HepG2 (cell line): Measurements from ENCODE around the gene GLDN. TPM values are rescaled to one million over a fixed set of nuclear protein-coding genes. Genes with fewer than 3 reads are reported as not detected.

Experiments
- ARHGAP35 ChIP-seq: sonication (generic); formaldehyde crosslinking; IDR thresholded peaks from 2 replicates; pipeline ENCODE4 v1.9.0; 2022; ENCODE audit warnings: mild to moderate bottlenecking, inconsistent platforms, moderate library complexity, missing genetic modification reagents, borderline replicate concordance
- DPF2 ChIP-seq: sonication (generic); formaldehyde crosslinking; IDR thresholded peaks from 2 replicates; pipeline ENCODE4 v1.4.0; 2020; ENCODE audit warnings: mild to moderate bottlenecking, low read depth, missing genetic modification reagents, borderline replicate concordance
- GATAD2A ChIP-seq: IDR thresholded peaks from 2 replicates; pipeline ENCODE4 v1.6.1; 2016
- HOXA5 ChIP-seq: sonication (generic); formaldehyde crosslinking; IDR thresholded peaks from 2 replicates; pipeline ENCODE4 v1.4.0; 2020; ENCODE audit warnings: missing genetic modification reagents
- IRF2 ChIP-seq: IDR thresholded peaks from 2 replicates; pipeline ENCODE4 v1.6.1; 2018; ENCODE audit warnings: missing genetic modification reagents, missing compliant biosample characterization
- KDM3A ChIP-seq: IDR thresholded peaks from 2 replicates; pipeline ENCODE4 v1.6.1; 2018; ENCODE audit warnings: low read depth, missing compliant biosample characterization
- MED8 ChIP-seq: sonication (generic); formaldehyde crosslinking; IDR thresholded peaks from 2 replicates; pipeline ENCODE4 v1.8.1; 2023; ENCODE audit warnings: mild to moderate bottlenecking, missing genetic modification reagents; ENCODE audit not compliant: insufficient replicate concordance
- NONO ChIP-seq, 2 experiments: fragments of 450-650 bp in 1 of 2; sonication (generic) in 1 of 2; formaldehyde crosslinking in 1 of 2; IDR thresholded peaks in 1 of 2; conservative IDR thresholded peaks in 1 of 2; 2 replicates each; pipeline versions ENCODE4 v1.6.1 to v1.8.0; 2017 to 2022; ENCODE audit warnings: mild to moderate bottlenecking in 1 of 2, missing genetic modification reagents in 1 of 2, moderate library complexity in 1 of 2
- SALL2 ChIP-seq: sonication (generic); formaldehyde crosslinking; IDR thresholded peaks from 2 replicates; pipeline ENCODE4 v1.8.1; 2023; ENCODE audit warnings: mild to moderate bottlenecking, missing genetic modification reagents, inconsistent platforms
- SIX1 ChIP-seq: sonication (generic); formaldehyde crosslinking; IDR thresholded peaks from 2 replicates; pipeline ENCODE4 v1.4.0; 2020; ENCODE audit warnings: missing genetic modification reagents, borderline replicate concordance
- SP140L ChIP-seq: sonication (generic); formaldehyde crosslinking; IDR thresholded peaks from 2 replicates; pipeline ENCODE4 v1.4.0; 2020; ENCODE audit warnings: missing genetic modification reagents, borderline replicate concordance
- STAG1 ChIP-seq: sonication (generic); formaldehyde crosslinking; IDR thresholded peaks from 2 replicates; pipeline ENCODE4 v1.4.0; 2020; ENCODE audit warnings: missing genetic modification reagents
- ZFYVE20 ChIP-seq: sonication (generic); formaldehyde crosslinking; IDR thresholded peaks from 2 replicates; pipeline ENCODE4 v1.8.0; 2023; ENCODE audit warnings: low read depth, mild to moderate bottlenecking, moderate library complexity, missing genetic modification reagents, borderline replicate concordance
- ZNF337 ChIP-seq: sonication (generic); formaldehyde crosslinking; IDR thresholded peaks from 2 replicates; pipeline ENCODE4 v1.5.1; 2020; ENCODE audit warnings: missing genetic modification reagents, low read depth, mild to moderate bottlenecking, borderline replicate concordance
- ZNF556 ChIP-seq: sonication (generic); formaldehyde crosslinking; IDR thresholded peaks from 2 replicates; pipeline ENCODE4 v1.4.0; 2020; ENCODE audit warnings: mild to moderate bottlenecking, missing genetic modification reagents, borderline replicate concordance
- polyA plus RNA-seq, 8 experiments: library from polyadenylated mRNA; depleted of rRNA in 3 of 8; stranded (reverse) in 7 of 8; unstranded in 1 of 8; fragments of >200 nt; fragmentation: Illumina TruSeq in 4 of 8; extraction: Trizol in 4 of 8; gene quantifications; 2 replicates each; pipeline versions ENCODE4 v1.2.1 to v1.2.3, GENCODE V29; 2011 to 2016; ENCODE audit warnings: low read depth in 4 of 8, missing spikeins in 1 of 8, mixed read lengths in 1 of 8; ENCODE audit not compliant: insufficient read depth in 1 of 8
- total RNA-seq, 5 experiments: library from RNA; depleted of rRNA; stranded (reverse); fragments of >200 nt; fragmentation: Illumina TruSeq; extraction: Trizol; gene quantifications; 2 replicates each; pipeline ENCODE4 v1.2.3, GENCODE V29; 2016; ENCODE audit warnings: low read depth in 1 of 5
- TF ChIP-seq, protein P1 (sequence below): sonication (generic); formaldehyde crosslinking; IDR thresholded peaks from 2 replicates; pipeline ENCODE4 v1.4.0; 2020; ENCODE audit warnings: low read depth, mild to moderate bottlenecking, missing genetic modification reagents
- TF ChIP-seq, protein P2 (sequence below): sonication (generic); formaldehyde crosslinking; IDR thresholded peaks from 2 replicates; pipeline ENCODE4 v1.4.0; 2020; ENCODE audit warnings: missing genetic modification reagents
- TF ChIP-seq, protein P3 (sequence below): sonication (generic); formaldehyde crosslinking; IDR thresholded peaks from 2 replicates; pipeline ENCODE4 v1.4.0; 2020; ENCODE audit warnings: missing genetic modification reagents
- TF ChIP-seq, protein P4 (sequence below): sonication (generic); formaldehyde crosslinking; IDR thresholded peaks from 2 replicates; pipeline ENCODE4 v1.9.0; 2022; ENCODE audit warnings: low read depth, missing genetic modification reagents

The GLDN gene
- total and polyA plus RNA-seq, 2 of the 13 experiments (the other 11 are each of a cell fraction or from before 2014, with no cell fraction given): 0.86 to 1.0 TPM

DNA sequence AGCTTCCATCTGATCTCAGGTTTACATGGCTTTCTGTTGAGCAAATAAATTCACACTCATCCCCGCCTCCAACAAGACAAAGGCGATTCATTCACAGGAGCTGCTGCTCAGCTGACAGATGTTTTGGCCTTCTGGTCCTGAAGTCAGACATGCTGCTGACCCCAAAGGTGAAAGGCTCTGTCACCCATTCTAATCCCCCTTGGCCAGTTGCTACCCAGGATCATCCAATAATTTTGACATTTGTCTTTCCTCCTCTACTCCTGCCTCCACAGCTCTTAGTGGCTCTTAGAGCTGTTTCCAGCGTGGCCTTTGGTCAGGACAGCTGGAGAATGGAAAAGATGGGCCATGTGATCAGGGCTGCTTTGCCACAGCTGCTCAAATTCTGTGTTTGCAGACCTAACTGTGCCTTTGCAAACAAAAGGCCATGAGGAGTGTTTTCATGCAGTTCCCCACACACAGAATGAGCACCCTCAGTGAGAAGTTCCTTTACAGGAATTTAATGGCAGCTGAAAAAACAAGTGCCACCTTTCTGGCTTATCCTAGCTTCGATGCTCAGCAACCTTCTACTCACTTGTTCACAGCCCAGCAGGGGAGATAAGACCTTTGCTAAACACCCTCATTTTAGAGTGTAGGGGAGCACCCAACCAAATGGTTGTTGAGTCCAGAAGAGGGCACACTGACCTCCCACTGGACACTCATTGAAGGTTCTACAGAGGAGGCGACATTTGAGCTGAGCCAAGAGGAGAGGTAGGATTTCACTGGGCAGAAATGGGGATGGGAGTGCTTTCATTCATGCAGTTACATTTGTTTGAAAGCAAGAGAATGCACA is 42.1 kb upstream of the GLDN start (continued):
- TF ChIP-seq, protein P1, sequence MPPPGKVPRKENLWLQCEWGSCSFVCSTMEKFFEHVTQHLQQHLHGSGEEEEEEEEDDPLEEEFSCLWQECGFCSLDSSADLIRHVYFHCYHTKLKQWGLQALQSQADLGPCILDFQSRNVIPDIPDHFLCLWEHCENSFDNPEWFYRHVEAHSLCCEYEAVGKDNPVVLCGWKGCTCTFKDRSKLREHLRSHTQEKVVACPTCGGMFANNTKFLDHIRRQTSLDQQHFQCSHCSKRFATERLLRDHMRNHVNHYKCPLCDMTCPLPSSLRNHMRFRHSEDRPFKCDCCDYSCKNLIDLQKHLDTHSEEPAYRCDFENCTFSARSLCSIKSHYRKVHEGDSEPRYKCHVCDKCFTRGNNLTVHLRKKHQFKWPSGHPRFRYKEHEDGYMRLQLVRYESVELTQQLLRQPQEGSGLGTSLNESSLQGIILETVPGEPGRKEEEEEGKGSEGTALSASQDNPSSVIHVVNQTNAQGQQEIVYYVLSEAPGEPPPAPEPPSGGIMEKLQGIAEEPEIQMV: no peak
- TF ChIP-seq STAG1 (CRISPR knock-in tag): peak; percentile 42
- peak; percentile 45; the same call in 1 of the 2 replicates for TF ChIP-seq SIX1 (CRISPR knock-in tag)
- TF ChIP-seq MED8 (CRISPR knock-in tag): no peak
- TF ChIP-seq NONO (IDR thresholded peaks at IDR 0.05): no peak
- TF ChIP-seq NONO (CRISPR knock-in tag; conservative IDR thresholded peaks at IDR 0.05): 0 out of 2 replicates have a peak, but pooled peaks have one; percentile 35
- peak; percentile 63; the same call in 1 of the 2 replicates for TF ChIP-seq GATAD2A (CRISPR knock-in tag)
- no peak for TF ChIP-seq KDM3A
- TF ChIP-seq SP140L: no peak; the same call in 1 of the 2 replicates
- TF ChIP-seq, protein P2, sequence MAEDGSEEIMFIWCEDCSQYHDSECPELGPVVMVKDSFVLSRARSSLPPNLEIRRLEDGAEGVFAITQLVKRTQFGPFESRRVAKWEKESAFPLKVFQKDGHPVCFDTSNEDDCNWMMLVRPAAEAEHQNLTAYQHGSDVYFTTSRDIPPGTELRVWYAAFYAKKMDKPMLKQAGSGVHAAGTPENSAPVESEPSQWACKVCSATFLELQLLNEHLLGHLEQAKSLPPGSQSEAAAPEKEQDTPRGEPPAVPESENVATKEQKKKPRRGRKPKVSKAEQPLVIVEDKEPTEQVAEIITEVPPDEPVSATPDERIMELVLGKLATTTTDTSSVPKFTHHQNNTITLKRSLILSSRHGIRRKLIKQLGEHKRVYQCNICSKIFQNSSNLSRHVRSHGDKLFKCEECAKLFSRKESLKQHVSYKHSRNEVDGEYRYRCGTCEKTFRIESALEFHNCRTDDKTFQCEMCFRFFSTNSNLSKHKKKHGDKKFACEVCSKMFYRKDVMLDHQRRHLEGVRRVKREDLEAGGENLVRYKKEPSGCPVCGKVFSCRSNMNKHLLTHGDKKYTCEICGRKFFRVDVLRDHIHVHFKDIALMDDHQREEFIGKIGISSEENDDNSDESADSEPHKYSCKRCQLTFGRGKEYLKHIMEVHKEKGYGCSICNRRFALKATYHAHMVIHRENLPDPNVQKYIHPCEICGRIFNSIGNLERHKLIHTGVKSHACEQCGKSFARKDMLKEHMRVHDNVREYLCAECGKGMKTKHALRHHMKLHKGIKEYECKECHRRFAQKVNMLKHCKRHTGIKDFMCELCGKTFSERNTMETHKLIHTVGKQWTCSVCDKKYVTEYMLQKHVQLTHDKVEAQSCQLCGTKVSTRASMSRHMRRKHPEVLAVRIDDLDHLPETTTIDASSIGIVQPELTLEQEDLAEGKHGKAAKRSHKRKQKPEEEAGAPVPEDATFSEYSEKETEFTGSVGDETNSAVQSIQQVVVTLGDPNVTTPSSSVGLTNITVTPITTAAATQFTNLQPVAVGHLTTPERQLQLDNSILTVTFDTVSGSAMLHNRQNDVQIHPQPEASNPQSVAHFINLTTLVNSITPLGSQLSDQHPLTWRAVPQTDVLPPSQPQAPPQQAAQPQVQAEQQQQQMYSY (CRISPR knock-in tag): no peak
- no peak; the same call in 1 of the 2 replicates for TF ChIP-seq IRF2 (CRISPR knock-in tag)
- TF ChIP-seq ZFYVE20 (CRISPR knock-in tag): no peak
- peak; percentile 20; the same call in 1 of the 2 replicates for TF ChIP-seq DPF2 (CRISPR knock-in tag)
- TF ChIP-seq HOXA5: no peak
- no peak for TF ChIP-seq ARHGAP35 (CRISPR knock-in tag)
- TF ChIP-seq, protein P3, sequence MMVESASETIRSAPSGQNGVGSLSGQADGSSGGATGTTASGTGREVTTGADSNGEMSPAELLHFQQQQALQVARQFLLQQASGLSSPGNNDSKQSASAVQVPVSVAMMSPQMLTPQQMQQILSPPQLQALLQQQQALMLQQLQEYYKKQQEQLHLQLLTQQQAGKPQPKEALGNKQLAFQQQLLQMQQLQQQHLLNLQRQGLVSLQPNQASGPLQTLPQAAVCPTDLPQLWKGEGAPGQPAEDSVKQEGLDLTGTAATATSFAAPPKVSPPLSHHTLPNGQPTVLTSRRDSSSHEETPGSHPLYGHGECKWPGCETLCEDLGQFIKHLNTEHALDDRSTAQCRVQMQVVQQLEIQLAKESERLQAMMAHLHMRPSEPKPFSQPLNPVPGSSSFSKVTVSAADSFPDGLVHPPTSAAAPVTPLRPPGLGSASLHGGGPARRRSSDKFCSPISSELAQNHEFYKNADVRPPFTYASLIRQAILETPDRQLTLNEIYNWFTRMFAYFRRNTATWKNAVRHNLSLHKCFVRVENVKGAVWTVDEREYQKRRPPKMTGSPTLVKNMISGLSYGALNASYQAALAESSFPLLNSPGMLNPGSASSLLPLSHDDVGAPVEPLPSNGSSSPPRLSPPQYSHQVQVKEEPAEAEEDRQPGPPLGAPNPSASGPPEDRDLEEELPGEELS (CRISPR knock-in tag): peak; percentile 66
- no peak; the same call in 1 of the 2 replicates for TF ChIP-seq ZNF556 (CRISPR knock-in tag)
- TF ChIP-seq, protein P4, sequence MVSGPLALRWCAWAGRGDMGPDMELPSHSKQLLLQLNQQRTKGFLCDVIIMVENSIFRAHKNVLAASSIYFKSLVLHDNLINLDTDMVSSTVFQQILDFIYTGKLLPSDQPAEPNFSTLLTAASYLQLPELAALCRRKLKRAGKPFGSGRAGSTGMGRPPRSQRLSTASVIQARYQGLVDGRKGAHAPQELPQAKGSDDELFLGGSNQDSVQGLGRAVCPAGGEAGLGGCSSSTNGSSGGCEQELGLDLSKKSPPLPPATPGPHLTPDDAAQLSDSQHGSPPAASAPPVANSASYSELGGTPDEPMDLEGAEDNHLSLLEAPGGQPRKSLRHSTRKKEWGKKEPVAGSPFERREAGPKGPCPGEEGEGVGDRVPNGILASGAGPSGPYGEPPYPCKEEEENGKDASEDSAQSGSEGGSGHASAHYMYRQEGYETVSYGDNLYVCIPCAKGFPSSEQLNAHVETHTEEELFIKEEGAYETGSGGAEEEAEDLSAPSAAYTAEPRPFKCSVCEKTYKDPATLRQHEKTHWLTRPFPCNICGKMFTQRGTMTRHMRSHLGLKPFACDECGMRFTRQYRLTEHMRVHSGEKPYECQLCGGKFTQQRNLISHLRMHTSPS (CRISPR knock-in tag): peak; percentile 39; the same call in 1 of the 2 replicates
- TF ChIP-seq SALL2: no peak
- TF ChIP-seq ZNF337 (CRISPR knock-in tag): no peak
